Measurements from ENCODE around the gene PRRC2A.
A peak's percentile ranks its signal among the peaks of the same experiment; 100 is the strongest.

Gene PRRC2A

DNA sequence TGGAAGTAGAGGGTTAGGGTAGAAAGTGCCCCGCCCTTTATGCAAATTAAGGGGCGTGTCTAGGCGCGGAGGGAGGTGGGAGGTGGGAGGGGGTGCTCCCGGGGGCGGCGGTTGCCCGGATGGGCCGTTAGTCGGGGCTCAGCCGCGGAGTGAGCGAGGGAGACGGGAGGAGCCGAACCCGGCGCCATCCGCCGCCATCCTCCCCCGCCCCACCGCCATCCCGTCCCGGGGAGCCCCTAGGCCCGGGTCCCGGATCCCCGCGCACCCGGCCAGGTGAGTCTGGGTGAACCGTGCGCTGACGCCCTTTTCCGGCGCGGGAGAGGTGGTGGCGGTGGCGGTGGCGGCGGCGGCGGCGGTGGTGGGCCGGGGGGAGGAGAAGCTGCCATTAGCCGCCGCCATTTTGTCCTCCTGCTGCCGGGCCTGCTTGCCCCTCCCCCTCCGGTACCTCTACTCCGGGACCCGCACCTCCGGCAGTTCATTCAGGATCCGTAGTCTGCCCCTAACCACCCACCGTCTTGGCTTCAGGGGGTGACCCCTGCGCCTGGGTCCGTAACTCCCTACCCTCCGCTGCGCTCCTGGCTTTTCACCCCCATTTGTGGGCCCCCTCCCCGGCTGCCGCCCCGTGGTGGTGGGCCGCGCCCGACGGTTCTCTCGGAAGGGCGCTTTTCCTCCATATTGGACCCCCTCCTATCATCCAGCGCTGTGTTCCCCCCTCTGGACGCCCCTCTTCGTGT, at the start of gene PRRC2A:
Gene PRRC2A, plus strand, starts transcription at position 130 of the 734 bp plus-strand sequence. CDS start 2,075 bp downstream, outside the sequence.
- H3K36me3 ChIP-seq (replicated peaks) = peaks cover 41% of the 10 kb centered on the region
- no peaks in the 10 kb centered on the region for H3K27me3 ChIP-seq (ENCODE audit: low read depth)
- H3K9me3 ChIP-seq = no peaks in the 10 kb centered on the region
- peak; percentile 83 to 98 for DNase-seq (ENCODE audit: low spot score in 2 of 2)
- H3K4me1 ChIP-seq = peaks cover 12% of the 10 kb centered on the region
- in situ Hi-C loops (cut with MboI; ENCODE audit: low sequenced_read_pairs) = no loop called here
- peak within 1 kb of the TSS; percentile 97 for H3K4me3 ChIP-seq

DNA sequence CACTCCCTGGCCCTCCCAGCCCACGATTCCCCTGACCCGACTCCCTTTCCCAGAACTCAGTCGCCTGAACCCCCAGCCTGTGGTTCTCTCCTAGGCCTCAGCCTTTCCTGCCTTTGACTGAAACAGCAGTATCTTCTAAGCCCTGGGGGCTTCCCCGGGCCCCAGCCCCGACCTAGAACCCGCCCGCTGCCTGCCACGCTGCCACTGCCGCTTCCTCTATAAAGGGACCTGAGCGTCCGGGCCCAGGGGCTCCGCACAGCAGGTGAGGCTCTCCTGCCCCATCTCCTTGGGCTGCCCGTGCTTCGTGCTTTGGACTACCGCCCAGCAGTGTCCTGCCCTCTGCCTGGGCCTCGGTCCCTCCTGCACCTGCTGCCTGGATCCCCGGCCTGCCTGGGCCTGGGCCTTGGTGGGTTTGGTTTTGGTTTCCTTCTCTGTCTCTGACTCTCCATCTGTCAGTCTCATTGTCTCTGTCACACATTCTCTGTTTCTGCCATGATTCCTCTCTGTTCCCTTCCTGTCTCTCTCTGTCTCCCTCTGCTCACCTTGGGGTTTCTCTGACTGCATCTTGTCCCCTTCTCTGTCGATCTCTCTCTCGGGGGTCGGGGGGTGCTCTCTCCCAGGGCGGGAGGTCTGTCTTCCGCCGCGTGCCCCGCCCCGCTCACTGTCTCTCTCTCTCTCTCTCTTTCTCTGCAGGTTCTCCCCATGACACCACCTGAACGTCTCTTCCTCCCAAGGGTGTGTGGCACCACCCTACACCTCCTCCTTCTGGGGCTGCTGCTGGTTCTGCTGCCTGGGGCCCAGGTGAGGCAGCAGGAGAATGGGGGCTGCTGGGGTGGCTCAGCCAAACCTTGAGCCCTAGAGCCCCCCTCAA, 48.2 kb upstream of the PRRC2A start, which contains the start of gene LTA:
Gene LTA, plus strand, starts transcription at position 249 of the 871 bp plus-strand sequence. Its CDS starts 454 bp downstream, at position 703.
- no peak for DNase-seq (ENCODE audit: low spot score in 2 of 2)
- Histone ChIP-seq H3K27me3 (ENCODE audit: low read depth) (0 out of 2 replicates have a peak, but pooled peaks cover 3% of the 10 kb centered on the region), H3K9me3 (no peaks in the 10 kb centered on the region), H3K4me1 (no peaks in the 10 kb centered on the region), H3K36me3 (replicated peaks) (no peaks in the 10 kb centered on the region), H3K4me3 (no peak within 1 kb of the TSS)
- in situ Hi-C loops (cut with MboI; ENCODE audit: low sequenced_read_pairs) = no loop called here

DNA sequence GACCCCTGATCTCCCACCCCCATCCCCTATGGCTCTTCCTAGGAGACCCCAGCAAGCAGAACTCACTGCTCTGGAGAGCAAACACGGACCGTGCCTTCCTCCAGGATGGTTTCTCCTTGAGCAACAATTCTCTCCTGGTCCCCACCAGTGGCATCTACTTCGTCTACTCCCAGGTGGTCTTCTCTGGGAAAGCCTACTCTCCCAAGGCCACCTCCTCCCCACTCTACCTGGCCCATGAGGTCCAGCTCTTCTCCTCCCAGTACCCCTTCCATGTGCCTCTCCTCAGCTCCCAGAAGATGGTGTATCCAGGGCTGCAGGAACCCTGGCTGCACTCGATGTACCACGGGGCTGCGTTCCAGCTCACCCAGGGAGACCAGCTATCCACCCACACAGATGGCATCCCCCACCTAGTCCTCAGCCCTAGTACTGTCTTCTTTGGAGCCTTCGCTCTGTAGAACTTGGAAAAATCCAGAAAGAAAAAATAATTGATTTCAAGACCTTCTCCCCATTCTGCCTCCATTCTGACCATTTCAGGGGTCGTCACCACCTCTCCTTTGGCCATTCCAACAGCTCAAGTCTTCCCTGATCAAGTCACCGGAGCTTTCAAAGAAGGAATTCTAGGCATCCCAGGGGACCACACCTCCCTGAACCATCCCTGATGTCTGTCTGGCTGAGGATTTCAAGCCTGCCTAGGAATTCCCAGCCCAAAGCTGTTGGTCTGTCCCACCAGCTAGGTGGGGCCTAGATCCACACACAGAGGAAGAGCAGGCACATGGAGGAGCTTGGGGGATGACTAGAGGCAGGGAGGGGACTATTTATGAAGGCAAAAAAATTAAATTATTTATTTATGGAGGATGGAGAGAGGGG, 47.0 kb upstream of the PRRC2A start:
- H3K36me3 ChIP-seq (replicated peaks) = no peaks in the 10 kb centered on the region
- no peaks in the 10 kb centered on the region for H3K4me1 ChIP-seq
- no peak overlapping the region for H3K4me3 ChIP-seq
- no peaks in the 10 kb centered on the region for H3K9me3 ChIP-seq
- no peak for DNase-seq (ENCODE audit: low spot score in 2 of 2)
- 0 out of 2 replicates have a peak, but pooled peaks cover 3% of the 10 kb centered on the region for H3K27me3 ChIP-seq (ENCODE audit: low read depth)
- in situ Hi-C loops (cut with MboI; ENCODE audit: low sequenced_read_pairs) = no loop called here

DNA sequence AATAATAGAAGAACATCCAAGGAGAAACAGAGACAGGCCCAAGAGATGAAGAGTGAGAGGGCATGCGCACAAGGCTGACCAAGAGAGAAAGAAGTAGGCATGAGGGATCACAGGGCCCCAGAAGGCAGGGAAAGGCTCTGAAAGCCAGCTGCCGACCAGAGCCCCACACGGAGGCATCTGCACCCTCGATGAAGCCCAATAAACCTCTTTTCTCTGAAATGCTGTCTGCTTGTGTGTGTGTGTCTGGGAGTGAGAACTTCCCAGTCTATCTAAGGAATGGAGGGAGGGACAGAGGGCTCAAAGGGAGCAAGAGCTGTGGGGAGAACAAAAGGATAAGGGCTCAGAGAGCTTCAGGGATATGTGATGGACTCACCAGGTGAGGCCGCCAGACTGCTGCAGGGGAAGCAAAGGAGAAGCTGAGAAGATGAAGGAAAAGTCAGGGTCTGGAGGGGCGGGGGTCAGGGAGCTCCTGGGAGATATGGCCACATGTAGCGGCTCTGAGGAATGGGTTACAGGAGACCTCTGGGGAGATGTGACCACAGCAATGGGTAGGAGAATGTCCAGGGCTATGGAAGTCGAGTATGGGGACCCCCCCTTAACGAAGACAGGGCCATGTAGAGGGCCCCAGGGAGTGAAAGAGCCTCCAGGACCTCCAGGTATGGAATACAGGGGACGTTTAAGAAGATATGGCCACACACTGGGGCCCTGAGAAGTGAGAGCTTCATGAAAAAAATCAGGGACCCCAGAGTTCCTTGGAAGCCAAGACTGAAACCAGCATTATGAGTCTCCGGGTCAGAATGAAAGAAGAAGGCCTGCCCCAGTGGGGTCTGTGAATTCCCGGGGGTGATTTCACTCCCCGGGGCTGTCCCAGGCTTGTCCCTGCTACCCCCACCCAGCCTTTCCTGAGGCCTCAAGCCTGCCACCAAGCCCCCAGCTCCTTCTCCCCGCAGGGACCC, 46.1 kb upstream of the PRRC2A start:
- in situ Hi-C loops (cut with MboI; ENCODE audit: low sequenced_read_pairs) = no loop called here
- no peaks in the 10 kb centered on the region for H3K4me1 ChIP-seq
- H3K4me3 ChIP-seq = no peak overlapping the region
- no peaks in the 10 kb centered on the region for H3K9me3 ChIP-seq
- no peak for DNase-seq (ENCODE audit: low spot score in 2 of 2)
- no peaks in the 10 kb centered on the region for H3K36me3 ChIP-seq (replicated peaks)
- 0 out of 2 replicates have a peak, but pooled peaks cover 3% of the 10 kb centered on the region for H3K27me3 ChIP-seq (ENCODE audit: low read depth)

DNA sequence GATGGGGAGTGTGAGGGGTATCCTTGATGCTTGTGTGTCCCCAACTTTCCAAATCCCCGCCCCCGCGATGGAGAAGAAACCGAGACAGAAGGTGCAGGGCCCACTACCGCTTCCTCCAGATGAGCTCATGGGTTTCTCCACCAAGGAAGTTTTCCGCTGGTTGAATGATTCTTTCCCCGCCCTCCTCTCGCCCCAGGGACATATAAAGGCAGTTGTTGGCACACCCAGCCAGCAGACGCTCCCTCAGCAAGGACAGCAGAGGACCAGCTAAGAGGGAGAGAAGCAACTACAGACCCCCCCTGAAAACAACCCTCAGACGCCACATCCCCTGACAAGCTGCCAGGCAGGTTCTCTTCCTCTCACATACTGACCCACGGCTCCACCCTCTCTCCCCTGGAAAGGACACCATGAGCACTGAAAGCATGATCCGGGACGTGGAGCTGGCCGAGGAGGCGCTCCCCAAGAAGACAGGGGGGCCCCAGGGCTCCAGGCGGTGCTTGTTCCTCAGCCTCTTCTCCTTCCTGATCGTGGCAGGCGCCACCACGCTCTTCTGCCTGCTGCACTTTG, 45.1 kb upstream of the PRRC2A start, which contains the start of gene TNF:
Gene TNF, plus strand, starts transcription at position 231 of the 567 bp plus-strand sequence. Its CDS starts 177 bp downstream, at position 408.
- in situ Hi-C loops (cut with MboI; ENCODE audit: low sequenced_read_pairs) = no loop called here
- no peaks in the 10 kb centered on the region for H3K4me1 ChIP-seq
- H3K4me3 ChIP-seq = no peak within 1 kb of the TSS
- H3K36me3 ChIP-seq (replicated peaks) = no peaks in the 10 kb centered on the region
- H3K27me3 ChIP-seq (ENCODE audit: low read depth) = 0 out of 2 replicates have a peak, but pooled peaks cover 3% of the 10 kb centered on the region
- no peak for DNase-seq (ENCODE audit: low spot score in 2 of 2)
- H3K9me3 ChIP-seq = no peaks in the 10 kb centered on the region

DNA sequence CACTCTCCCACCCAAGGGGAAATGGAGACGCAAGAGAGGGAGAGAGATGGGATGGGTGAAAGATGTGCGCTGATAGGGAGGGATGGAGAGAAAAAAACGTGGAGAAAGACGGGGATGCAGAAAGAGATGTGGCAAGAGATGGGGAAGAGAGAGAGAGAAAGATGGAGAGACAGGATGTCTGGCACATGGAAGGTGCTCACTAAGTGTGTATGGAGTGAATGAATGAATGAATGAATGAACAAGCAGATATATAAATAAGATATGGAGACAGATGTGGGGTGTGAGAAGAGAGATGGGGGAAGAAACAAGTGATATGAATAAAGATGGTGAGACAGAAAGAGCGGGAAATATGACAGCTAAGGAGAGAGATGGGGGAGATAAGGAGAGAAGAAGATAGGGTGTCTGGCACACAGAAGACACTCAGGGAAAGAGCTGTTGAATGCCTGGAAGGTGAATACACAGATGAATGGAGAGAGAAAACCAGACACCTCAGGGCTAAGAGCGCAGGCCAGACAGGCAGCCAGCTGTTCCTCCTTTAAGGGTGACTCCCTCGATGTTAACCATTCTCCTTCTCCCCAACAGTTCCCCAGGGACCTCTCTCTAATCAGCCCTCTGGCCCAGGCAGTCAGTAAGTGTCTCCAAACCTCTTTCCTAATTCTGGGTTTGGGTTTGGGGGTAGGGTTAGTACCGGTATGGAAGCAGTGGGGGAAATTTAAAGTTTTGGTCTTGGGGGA, 44.4 kb upstream of the PRRC2A start:
- Histone ChIP-seq H3K27me3 (ENCODE audit: low read depth) (0 out of 2 replicates have a peak, but pooled peaks cover 3% of the 10 kb centered on the region), H3K4me3 (no peak overlapping the region), H3K4me1 (peaks cover under 1% of the 10 kb centered on the region; the same call in 1 of the 2 replicates), H3K9me3 (no peaks in the 10 kb centered on the region), H3K36me3 (replicated peaks) (no peaks in the 10 kb centered on the region)
- in situ Hi-C loops (cut with MboI; ENCODE audit: low sequenced_read_pairs) = no loop called here
- no peak for DNase-seq (ENCODE audit: low spot score in 2 of 2)

DNA sequence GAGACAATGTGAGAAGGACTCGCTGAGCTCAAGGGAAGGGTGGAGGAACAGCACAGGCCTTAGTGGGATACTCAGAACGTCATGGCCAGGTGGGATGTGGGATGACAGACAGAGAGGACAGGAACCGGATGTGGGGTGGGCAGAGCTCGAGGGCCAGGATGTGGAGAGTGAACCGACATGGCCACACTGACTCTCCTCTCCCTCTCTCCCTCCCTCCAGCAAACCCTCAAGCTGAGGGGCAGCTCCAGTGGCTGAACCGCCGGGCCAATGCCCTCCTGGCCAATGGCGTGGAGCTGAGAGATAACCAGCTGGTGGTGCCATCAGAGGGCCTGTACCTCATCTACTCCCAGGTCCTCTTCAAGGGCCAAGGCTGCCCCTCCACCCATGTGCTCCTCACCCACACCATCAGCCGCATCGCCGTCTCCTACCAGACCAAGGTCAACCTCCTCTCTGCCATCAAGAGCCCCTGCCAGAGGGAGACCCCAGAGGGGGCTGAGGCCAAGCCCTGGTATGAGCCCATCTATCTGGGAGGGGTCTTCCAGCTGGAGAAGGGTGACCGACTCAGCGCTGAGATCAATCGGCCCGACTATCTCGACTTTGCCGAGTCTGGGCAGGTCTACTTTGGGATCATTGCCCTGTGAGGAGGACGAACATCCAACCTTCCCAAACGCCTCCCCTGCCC, 43.5 kb upstream of the PRRC2A start:
- peaks cover 9% of the 10 kb centered on the region for H3K4me1 ChIP-seq
- in situ Hi-C loops (cut with MboI; ENCODE audit: low sequenced_read_pairs) = no loop called here
- H3K4me3 ChIP-seq = no peak overlapping the region
- no peaks in the 10 kb centered on the region for H3K36me3 ChIP-seq (replicated peaks)
- H3K27me3 ChIP-seq (ENCODE audit: low read depth) = 0 out of 2 replicates have a peak, but pooled peaks cover 3% of the 10 kb centered on the region
- H3K9me3 ChIP-seq = no peaks in the 10 kb centered on the region
- no peak for DNase-seq (ENCODE audit: low spot score in 2 of 2)

DNA sequence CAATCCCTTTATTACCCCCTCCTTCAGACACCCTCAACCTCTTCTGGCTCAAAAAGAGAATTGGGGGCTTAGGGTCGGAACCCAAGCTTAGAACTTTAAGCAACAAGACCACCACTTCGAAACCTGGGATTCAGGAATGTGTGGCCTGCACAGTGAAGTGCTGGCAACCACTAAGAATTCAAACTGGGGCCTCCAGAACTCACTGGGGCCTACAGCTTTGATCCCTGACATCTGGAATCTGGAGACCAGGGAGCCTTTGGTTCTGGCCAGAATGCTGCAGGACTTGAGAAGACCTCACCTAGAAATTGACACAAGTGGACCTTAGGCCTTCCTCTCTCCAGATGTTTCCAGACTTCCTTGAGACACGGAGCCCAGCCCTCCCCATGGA, 42.9 kb upstream of the PRRC2A start:
- in situ Hi-C loops (cut with MboI; ENCODE audit: low sequenced_read_pairs) = no loop called here
- no peak overlapping the region for H3K4me3 ChIP-seq
- H3K36me3 ChIP-seq (replicated peaks) = no peaks in the 10 kb centered on the region
- 0 out of 2 replicates have a peak, but pooled peaks cover 3% of the 10 kb centered on the region for H3K27me3 ChIP-seq (ENCODE audit: low read depth)
- no peaks in the 10 kb centered on the region for H3K9me3 ChIP-seq
- no peak for DNase-seq (ENCODE audit: low spot score in 2 of 2)
- peaks cover 9% of the 10 kb centered on the region for H3K4me1 ChIP-seq

DNA sequence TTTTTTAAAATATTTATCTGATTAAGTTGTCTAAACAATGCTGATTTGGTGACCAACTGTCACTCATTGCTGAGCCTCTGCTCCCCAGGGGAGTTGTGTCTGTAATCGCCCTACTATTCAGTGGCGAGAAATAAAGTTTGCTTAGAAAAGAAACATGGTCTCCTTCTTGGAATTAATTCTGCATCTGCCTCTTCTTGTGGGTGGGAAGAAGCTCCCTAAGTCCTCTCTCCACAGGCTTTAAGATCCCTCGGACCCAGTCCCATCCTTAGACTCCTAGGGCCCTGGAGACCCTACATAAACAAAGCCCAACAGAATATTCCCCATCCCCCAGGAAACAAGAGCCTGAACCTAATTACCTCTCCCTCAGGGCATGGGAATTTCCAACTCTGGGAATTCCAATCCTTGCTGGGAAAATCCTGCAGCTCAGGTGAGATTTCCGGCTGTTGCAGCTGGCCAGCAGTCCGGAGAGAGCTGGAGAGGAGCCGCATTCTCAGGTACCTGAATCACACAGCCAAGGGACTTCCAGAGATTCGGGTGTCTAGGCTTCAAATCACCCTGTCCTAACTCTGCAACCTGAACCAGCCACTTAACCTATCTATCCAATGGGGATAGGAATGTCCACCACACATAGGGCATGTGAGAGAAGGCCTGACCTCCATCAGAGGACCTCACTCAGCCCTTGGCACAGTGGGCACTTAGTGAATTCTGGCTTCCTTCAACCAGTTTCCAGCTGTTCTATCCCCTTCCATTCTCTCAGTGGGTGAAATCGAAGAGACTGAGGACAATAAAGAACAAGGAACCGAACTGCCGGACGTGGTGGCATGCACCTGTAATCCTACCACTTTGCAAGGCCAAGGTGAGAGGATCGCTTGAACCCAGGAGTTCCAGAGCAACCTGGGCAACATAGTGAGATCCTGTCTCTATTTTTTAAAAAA, 42.1 kb upstream of the PRRC2A start:
- Histone ChIP-seq H3K27me3 (ENCODE audit: low read depth) (0 out of 2 replicates have a peak, but pooled peaks cover 3% of the 10 kb centered on the region), H3K9me3 (no peaks in the 10 kb centered on the region), H3K4me1 (peaks cover 9% of the 10 kb centered on the region), H3K36me3 (replicated peaks) (no peaks in the 10 kb centered on the region), H3K4me3 (no peak overlapping the region)
- in situ Hi-C loops (cut with MboI; ENCODE audit: low sequenced_read_pairs) = no loop called here
- no peak for DNase-seq (ENCODE audit: low spot score in 2 of 2)

DNA sequence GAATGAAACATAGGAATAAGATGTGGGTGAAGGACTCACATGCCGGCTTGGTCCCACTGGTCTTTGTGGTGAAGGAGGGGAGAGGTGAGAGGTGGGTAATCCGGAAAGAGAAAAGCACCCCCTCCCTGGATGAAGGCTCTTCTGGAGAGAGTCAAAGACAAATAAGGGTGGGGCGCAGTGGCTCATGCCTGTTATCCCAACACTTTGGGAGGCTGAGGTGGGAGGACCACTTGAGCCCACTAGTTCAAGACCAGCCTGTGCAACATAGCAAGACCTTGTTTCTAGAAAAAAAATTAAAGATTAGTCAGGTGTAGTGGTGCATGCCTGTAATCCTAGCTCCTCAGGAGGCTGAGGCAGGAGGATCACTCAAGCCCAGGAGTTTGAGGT, 41.4 kb upstream of the PRRC2A start:
- DNase-seq (ENCODE audit: low spot score in 2 of 2) = no peak
- Histone ChIP-seq H3K27me3 (ENCODE audit: low read depth) (0 out of 2 replicates have a peak, but pooled peaks cover 3% of the 10 kb centered on the region), H3K4me1 (peaks cover 9% of the 10 kb centered on the region), H3K36me3 (replicated peaks) (no peaks in the 10 kb centered on the region), H3K4me3 (no peak overlapping the region), H3K9me3 (no peaks in the 10 kb centered on the region)
- in situ Hi-C loops (cut with MboI; ENCODE audit: low sequenced_read_pairs) = no loop called here

All from HAP-1 (cell line).